OCI-LY3 (cell line): ENCODE data around the gene ADSS1.

Experiments used
- CTCF ChIP-seq: fragments of 200-600, 300-600 bp; sonication (generic); IDR thresholded peaks from 2 replicates; pipeline ENCODE4 v1.5.1; 2014; ENCODE audit warnings: antibody characterized with exemption, low read length, low read depth
- EZH2phosphoT487 ChIP-seq: fragments of 200-600 bp; shearing (Covaris generic); IDR thresholded peaks from 2 replicates; pipeline ENCODE4 v1.6.1; 2018; ENCODE audit warnings: antibody characterized with exemption, mixed run types, low read depth

- TF ChIP-seq CTCF (no peak), EZH2phosphoT487 (no peak)
These were observed 31.1 kb upstream of the ADSS1 start for GRCh38 chr14:104692939-104693315.
